AG04449 (cell line): ENCODE results near the gene SPEG.

Experiments
- CTCF ChIA-PET: fragments of 350-600 bp; formaldehyde crosslinking; extraction: SDS; loops from one replicate; lab custom pipeline; 2021; ENCODE audit warnings: antibody characterized with exemption; lab: Yijun Ruan, JAX
- POLR2A ChIA-PET: fragments of 400-600, 350-600 bp; formaldehyde crosslinking; extraction: SDS; loops from one replicate; lab custom pipeline; 2020; ENCODE audit warnings: antibody characterized with exemption, inconsistent platforms; lab: Yijun Ruan, JAX
- DNase-seq: peaks from one replicate; pipeline ENCODE4 v3.0.0-alpha.2; 2010; ENCODE audit warnings: low read depth, low spot score
- H3K4me3 ChIP-seq: 2 replicates; pipeline ENCODE4 v1.5.1; 2011; ENCODE audit warnings: low read depth, mild to moderate bottlenecking, control low read depth, low read length
- CTCF ChIP-seq: IDR thresholded peaks from one replicate; pipeline ENCODE4 v1.5.1; 2011; ENCODE audit warnings: mild to moderate bottlenecking, moderate library complexity, low read length, control low read depth, inconsistent platforms; ENCODE audit not compliant: insufficient read depth; ENCODE audit errors: missing control alignments

Gene SPEG

GRCh38 chr2:219526320-219527075 is 91.9 kb downstream of the SPEG start:
- no peak for DNase-seq
- POLR2A ChIA-PET, result interaction anchor here (1.0 to 1.5 kb wide), 2 partner anchors 17 to 32 kb away, joined by 3 to 4 read pairs; partner anchors contain the start of genes CHPF and TMEM198
- CTCF ChIA-PET, result interaction anchor here (0.7 to 20.4 kb wide), 11 partner anchors 14 to 368 kb away, joined by 3 to 1084 read pairs (median 12); partner anchors contain the start of genes ASIC4, CHPF, DNPEP and GMPPA
- H3K4me3 ChIP-seq, result no peak overlapping the region
- no peak for TF ChIP-seq CTCF

GRCh38 chr2:219527076-219527394 is 92.4 kb downstream of the SPEG start:
- DNase-seq, result no peak
- TF ChIP-seq CTCF, result no peak
- no peak overlapping the region for H3K4me3 ChIP-seq
- POLR2A ChIA-PET, result interaction anchor here (0.9 kb wide), 1 partner anchor 9 kb away, joined by 3 read pairs; no protein-coding TSS in a partner anchor
- CTCF ChIA-PET, result interaction anchor here (0.7 to 20.4 kb wide), 10 partner anchors 14 to 368 kb away, joined by 3 to 1084 read pairs (median 82); partner anchors contain the start of genes ASIC4, CHPF, DNPEP and GMPPA

GRCh38 chr2:219527472-219527871 is 92.8 kb downstream of the SPEG start:
- H3K4me3 ChIP-seq, result no peak overlapping the region
- TF ChIP-seq CTCF, result no peak
- POLR2A ChIA-PET, result interaction anchor here (0.9 kb wide), 1 partner anchor 9 kb away, joined by 3 read pairs; no protein-coding TSS in a partner anchor
- CTCF ChIA-PET, result interaction anchor here (0.7 to 20.4 kb wide), 11 partner anchors 13 to 369 kb away, joined by 3 to 1084 read pairs (median 59); partner anchors contain the start of genes ASIC4, CHPF, DNPEP and GMPPA
- DNase-seq, result no peak

GRCh38 chr2:219530048-219530963 is 95.7 kb downstream of the SPEG start:
- ChIA-PET CTCF (interaction anchor here (0.6 to 20.4 kb wide), 65 partner anchors 10 to 374 kb away, joined by 3 to 1084 read pairs (median 5); partner anchors contain the start of genes ASIC4, CHPF, DES and DNAJB2), POLR2A (interaction anchor here (0.8 to 1.6 kb wide), 7 partner anchors 9 to 127 kb away, joined by 3 to 8 read pairs (median 3); partner anchors contain the start of gene GMPPA)
- DNase-seq, result no peak
- TF ChIP-seq CTCF, result peak; percentile 98
- peak overlapping the region; percentile 49 for H3K4me3 ChIP-seq

GRCh38 chr2:219531639-219532377 is 97.2 kb downstream of the SPEG start:
- CTCF ChIA-PET, result interaction anchor here (0.8 to 20.4 kb wide), 13 partner anchors 9 to 236 kb away, joined by 3 to 1084 read pairs (median 33); partner anchors contain the start of genes ASIC4, CHPF, DNPEP and GMPPA
- no peak for TF ChIP-seq CTCF
- DNase-seq, result no peak
- POLR2A ChIA-PET, result interaction anchor here (0.8 kb wide), 1 partner anchor 36 kb away, joined by 3 read pairs; no protein-coding TSS in a partner anchor
- no peak overlapping the region for H3K4me3 ChIP-seq
